ENCODE results near the gene NPAS3. TPM values are rescaled to one million over a fixed set of nuclear protein-coding genes. Genes with fewer than 3 reads are reported as not detected.

The NPAS3 gene
- polyA plus RNA-seq, 2 of the 4 experiments (the other 2 are of a cell fraction) = not detected

GRCh38 chr14:33661101-33661500, 722.4 kb downstream of the NPAS3 start:
- Histone ChIP-seq H3K4me2 (no peak overlapping the region), H3K27ac (no peak overlapping the region), H3K9me3 (no peaks in the 10 kb centered on the region), H3K4me3 (no peak overlapping the region), H3K4me1 (no peaks in the 10 kb centered on the region)
- CTCF ChIA-PET = interaction anchor here (0.6 to 0.7 kb wide), 2 partner anchors 9 to 753 kb away, joined by 4 read pairs; no protein-coding TSS in a partner anchor
- no peak for DNase-seq (ENCODE audit: low read depth in 1 of 2, low spot score in 1 of 2)
- 59% methylated on average over 3 of the region's 3 CpGs for WGBS (ENCODE audit: missing lambda C conversion rate)
- FAIRE-seq = no peak
- ATAC-seq = no peak
- TF ChIP-seq POLR2A (IDR thresholded peaks at IDR 0.05; ENCODE audit: low read length) (no peak), HOXA7 (CRISPR knock-in tag; IDR thresholded peaks at IDR 0.05) (no peak), RARB (CRISPR knock-in tag; IDR thresholded peaks at IDR 0.05) (no peak), GATA3 (IDR thresholded peaks at IDR 0.05; ENCODE audit: borderline replicate concordance) (no peak)
- POLR2A ChIA-PET = no interaction called here

GRCh38 chr14:33668066-33668465, 729.4 kb downstream of the NPAS3 start:
- no peak for DNase-seq (ENCODE audit: low read depth in 1 of 2, low spot score in 1 of 2)
- H3K4me1 ChIP-seq = no peaks in the 10 kb centered on the region
- ChIA-PET CTCF (no interaction called here), POLR2A (no interaction called here)
- TF ChIP-seq ZC3H11A (IDR thresholded peaks at IDR 0.05) (no peak), ZFP36 (IDR thresholded peaks at IDR 0.05; ENCODE audit: borderline replicate concordance, partially characterized antibody) (no peak), SREBF2 (IDR thresholded peaks at IDR 0.05) (no peak), E2F6 (IDR thresholded peaks at IDR 0.05; ENCODE audit: borderline replicate concordance, low read depth) (no peak), CEBPB (IDR thresholded peaks at IDR 0.05) (no peak), JUNB (IDR thresholded peaks at IDR 0.05) (no peak), BHLHE40 (IDR thresholded peaks at IDR 0.05; ENCODE audit: low read depth, low read length) (no peak)
- no peak for ATAC-seq
- FAIRE-seq = no peak
- no peaks in the 10 kb centered on the region for H3K9me3 ChIP-seq
- WGBS (ENCODE audit: missing lambda C conversion rate) = 50% methylated on average over 4 of the region's 4 CpGs
- no peak overlapping the region for H3K27ac ChIP-seq
- H3K4me2 ChIP-seq = no peak overlapping the region
- no peak overlapping the region for H3K4me3 ChIP-seq

DNA sequence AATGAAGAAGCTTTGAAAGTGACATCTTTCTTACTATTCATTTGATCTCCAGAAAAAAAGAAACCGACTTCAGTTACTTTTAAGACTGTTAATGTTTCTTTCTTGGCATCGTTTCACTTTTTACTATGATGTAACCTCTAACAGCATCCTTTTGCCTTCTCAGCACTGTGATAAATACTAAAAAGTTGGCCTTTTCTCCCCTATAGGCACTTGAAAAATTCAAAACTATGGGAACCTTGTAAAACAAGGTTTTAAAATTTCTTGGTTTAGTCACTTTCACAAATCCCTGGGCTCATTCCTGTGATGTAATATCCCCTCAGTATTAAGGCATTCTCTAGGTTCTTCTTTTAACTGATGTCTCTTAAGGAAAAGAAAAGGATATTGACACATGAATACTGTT, 730.4 kb downstream of the NPAS3 start:
- no peaks in the 10 kb centered on the region for H3K4me1 ChIP-seq
- CTCF ChIA-PET = no interaction called here
- no peak overlapping the region for H3K4me3 ChIP-seq
- TF ChIP-seq FOSL2 (IDR thresholded peaks at IDR 0.05) = no peak
- no peak for TF ChIP-seq FOSL2 (CRISPR knock-in tag; IDR thresholded peaks at IDR 0.05)
- no peak for TF ChIP-seq ELK1 (IDR thresholded peaks at IDR 0.05; ENCODE audit: low read depth, low read length)
- no peak for TF ChIP-seq MAX (IDR thresholded peaks at IDR 0.05)
- TF ChIP-seq E2F6 (IDR thresholded peaks at IDR 0.05; ENCODE audit: borderline replicate concordance, low read depth) = no peak
- TF ChIP-seq MAFK (IDR thresholded peaks at IDR 0.05; ENCODE audit: partially characterized antibody) = no peak
- TF ChIP-seq EHMT2 (IDR thresholded peaks at IDR 0.05; ENCODE audit: low read depth) = no peak
- no peak for TF ChIP-seq MYC (IDR thresholded peaks at IDR 0.05; ENCODE audit: borderline replicate concordance, low read length)
- no peak for TF ChIP-seq NFE2L2 (conservative IDR thresholded peaks at IDR 0.05; ENCODE audit: low read length)
- H3K27ac ChIP-seq = no peak overlapping the region
- ATAC-seq (no peak), DNase-seq (ENCODE audit: low read depth in 1 of 2, low spot score in 1 of 2) (no peak), FAIRE-seq (no peak)
- H3K4me2 ChIP-seq = no peak overlapping the region
- 7% methylated on average over 2 of the region's 2 CpGs for WGBS (ENCODE audit: missing lambda C conversion rate)
- no peaks in the 10 kb centered on the region for H3K9me3 ChIP-seq
- POLR2A ChIA-PET = no interaction called here

GRCh38 chr14:33670235-33670634, 731.6 kb downstream of the NPAS3 start:
- WGBS (ENCODE audit: missing lambda C conversion rate) = 10% methylated on average over 5 of the region's 5 CpGs
- Histone ChIP-seq H3K4me3 (no peak overlapping the region), H3K27ac (no peak overlapping the region), H3K4me2 (no peak overlapping the region), H3K9me3 (no peaks in the 10 kb centered on the region), H3K4me1 (no peaks in the 10 kb centered on the region)
- TF ChIP-seq POLR2AphosphoS2 (conservative IDR thresholded peaks at IDR 0.05; ENCODE audit: low read length) = no peak
- no peak for TF ChIP-seq KDM5A (IDR thresholded peaks at IDR 0.05)
- FAIRE-seq = no peak
- ChIA-PET CTCF (interaction anchor here (0.6 kb wide), 1 partner anchor 9 kb away, joined by 4 read pairs; no protein-coding TSS in a partner anchor), POLR2A (no interaction called here)
- no peak for DNase-seq (ENCODE audit: low read depth in 1 of 2, low spot score in 1 of 2)
- ATAC-seq = no peak

Data from A549 (cell line).